ENCODE measurements around the gene GTPBP2.

The GTPBP2 gene, protein sequence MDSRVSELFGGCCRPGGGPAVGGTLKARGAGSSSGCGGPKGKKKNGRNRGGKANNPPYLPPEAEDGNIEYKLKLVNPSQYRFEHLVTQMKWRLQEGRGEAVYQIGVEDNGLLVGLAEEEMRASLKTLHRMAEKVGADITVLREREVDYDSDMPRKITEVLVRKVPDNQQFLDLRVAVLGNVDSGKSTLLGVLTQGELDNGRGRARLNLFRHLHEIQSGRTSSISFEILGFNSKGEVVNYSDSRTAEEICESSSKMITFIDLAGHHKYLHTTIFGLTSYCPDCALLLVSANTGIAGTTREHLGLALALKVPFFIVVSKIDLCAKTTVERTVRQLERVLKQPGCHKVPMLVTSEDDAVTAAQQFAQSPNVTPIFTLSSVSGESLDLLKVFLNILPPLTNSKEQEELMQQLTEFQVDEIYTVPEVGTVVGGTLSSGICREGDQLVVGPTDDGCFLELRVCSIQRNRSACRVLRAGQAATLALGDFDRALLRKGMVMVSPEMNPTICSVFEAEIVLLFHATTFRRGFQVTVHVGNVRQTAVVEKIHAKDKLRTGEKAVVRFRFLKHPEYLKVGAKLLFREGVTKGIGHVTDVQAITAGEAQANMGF

GRCh38 chr6:43629104-43629504, at the start of gene GTPBP2:
Gene GTPBP2 (minus strand): TSS chr6:43629264. CDS start chr6:43629162, 102 bp downstream.
- DNase-seq (ENCODE audit: low read depth in 2 of 2), result peak; percentile 91 to 96

DNA sequence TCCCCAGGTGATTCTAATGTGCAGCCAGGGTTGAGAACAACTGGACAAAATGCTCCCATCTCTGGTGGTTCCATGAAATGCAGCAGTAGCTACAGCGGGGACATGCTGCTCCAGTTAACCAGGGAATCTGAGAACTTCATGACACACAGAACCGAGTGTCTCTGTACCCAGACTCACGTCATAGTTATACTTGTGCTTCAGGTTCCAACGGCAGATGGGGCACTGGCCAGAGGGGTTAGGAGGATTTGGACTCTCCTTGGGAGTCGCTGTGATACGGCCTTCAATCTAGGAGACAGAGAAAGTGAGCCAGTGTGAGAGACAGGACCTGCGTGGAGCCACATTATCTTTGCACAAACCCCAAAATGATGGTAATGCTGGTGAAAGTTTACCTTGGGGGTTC, 49.3 kb upstream of the GTPBP2 start:
- DNase-seq (ENCODE audit: low read depth in 2 of 2), result no peak

- no peak for DNase-seq (ENCODE audit: low read depth in 2 of 2)
These were observed 48.7 kb upstream of the GTPBP2 start for GRCh38 chr6:43677759-43678158.

- DNase-seq (ENCODE audit: low read depth in 2 of 2), result no peak
These were observed 48.0 kb upstream of the GTPBP2 start for GRCh38 chr6:43676962-43677606.

- DNase-seq (ENCODE audit: low read depth in 2 of 2), result no peak
These were observed 45.9 kb upstream of the GTPBP2 start for GRCh38 chr6:43674921-43675320.

DNA sequence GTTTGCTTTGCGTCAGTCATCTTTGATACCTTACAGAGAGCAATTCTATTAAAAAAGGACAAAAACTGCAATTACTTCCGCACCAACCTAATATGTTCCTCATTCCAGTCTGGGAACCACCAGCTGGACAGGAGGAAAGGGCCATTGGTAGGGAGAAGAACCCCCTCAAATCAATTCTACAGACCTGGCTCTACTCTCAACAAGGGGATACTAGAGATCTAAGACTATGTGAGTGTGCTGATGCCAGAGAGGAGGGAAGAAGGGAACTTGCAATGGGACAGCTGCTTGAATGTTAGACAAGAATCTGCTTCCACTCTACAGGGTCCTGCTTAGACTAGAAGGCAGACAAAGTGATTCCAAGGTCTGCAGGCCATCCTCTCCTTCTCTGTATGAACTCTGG, 45.2 kb upstream of the GTPBP2 start:
- DNase-seq (ENCODE audit: low read depth in 2 of 2), result no peak

GRCh38 chr6:43673444-43674084, 44.5 kb upstream of the GTPBP2 start:
- DNase-seq (ENCODE audit: low read depth in 2 of 2), result no peak

DNA sequence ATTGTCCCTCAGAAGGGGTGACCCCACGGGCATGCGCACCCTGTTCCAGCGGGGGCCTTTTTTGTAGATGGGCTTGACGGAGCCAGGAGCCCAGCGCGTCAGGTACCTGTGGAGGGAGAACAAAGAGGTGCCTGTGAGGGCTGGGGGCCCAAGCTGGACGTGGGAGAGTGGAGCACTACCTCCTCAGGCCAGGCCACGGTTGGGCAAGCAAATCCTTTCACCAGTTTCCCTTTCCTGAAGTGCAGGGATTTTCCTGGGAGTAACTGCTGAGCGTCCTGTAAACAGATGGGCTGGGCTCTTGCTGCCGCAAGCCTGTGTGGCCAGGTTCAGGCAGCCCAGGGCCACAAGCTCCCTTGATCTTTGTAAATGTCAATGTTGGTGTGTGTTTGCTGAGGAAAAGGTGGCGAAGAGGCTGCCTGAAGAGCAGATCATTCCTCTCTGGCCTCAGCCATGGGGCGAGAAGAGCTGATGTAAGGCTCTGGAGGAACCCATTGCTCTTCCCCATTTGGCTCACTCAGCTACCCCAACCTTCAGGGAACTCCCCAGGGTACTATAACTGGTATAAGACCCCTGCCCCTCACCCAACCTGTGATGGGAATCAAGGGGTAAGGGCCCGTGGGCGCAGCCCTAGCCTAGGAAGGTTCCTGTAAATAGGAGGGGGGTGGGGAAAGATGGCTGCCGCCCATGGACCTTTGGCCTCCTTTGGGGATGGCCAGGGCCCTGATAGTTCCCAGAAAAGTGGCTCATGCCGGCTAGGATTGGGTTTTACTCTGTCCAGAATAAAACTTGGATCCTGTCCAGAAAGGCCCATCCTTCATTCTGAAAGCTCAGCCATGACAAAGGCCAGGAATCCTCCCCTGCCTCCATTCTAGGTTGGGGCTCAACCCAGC, 43.0 kb upstream of the GTPBP2 start:
- no peak for DNase-seq (ENCODE audit: low read depth in 2 of 2)

GRCh38 chr6:43671011-43671800, 42.1 kb upstream of the GTPBP2 start:
- DNase-seq (ENCODE audit: low read depth in 2 of 2), result no peak

DNA sequence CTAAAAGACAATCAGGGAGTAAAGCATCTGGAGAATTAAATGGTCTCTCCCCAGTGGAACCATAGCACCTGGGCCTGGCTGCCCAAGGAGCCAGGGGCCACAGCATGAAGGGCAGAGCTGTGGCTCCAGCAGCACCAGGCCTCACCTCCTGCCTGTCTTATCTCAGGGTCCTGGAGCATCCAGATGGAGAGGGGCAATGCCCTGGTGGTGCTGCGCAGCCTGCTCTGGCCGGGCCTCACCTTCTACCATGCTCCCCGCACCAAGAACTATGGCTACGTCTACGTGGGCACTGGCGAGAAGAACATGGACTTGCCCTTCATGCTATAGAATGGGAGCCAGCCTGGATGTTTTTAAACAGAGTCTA, 41.5 kb upstream of the GTPBP2 start:
- no peak for DNase-seq (ENCODE audit: low read depth in 2 of 2)

DNA sequence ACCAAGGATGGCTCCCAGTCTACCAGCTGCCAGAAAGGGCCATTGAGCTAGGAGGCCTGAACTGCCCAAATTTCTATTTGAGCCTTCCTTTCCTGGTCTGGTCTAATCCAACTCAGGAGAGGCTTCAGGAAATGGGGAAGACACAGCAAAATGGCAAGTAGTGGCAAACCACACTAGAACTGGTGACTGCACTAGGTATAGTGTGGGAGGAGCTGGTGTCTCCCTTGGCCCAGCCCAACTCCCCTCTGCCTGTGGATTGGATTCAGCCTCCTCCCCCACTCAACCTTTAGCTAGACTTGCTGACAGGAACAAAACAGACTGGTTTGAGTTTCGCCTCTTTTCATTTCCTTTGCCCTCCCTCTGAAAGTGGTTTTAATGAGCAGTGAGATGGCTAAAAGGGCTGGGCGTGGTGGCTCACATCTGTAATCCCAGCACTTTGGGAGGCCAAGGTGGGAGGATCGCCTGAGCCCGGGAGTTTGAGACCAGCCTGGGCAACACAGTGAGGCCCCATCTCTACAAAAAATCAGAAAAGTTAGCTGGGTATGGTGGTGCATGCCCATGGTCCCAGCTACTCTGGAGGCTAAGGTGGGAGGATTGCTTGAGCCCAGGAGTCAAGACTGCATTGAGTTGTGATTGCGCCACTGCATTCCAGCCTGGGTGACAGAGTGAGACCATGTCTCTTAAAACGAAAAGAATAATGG, 41.0 kb upstream of the GTPBP2 start:
- DNase-seq (ENCODE audit: low read depth in 2 of 2), result no peak

- no peak for DNase-seq (ENCODE audit: low read depth in 2 of 2)
These were observed 40.2 kb upstream of the GTPBP2 start for GRCh38 chr6:43669050-43669921.

- DNase-seq (ENCODE audit: low read depth in 2 of 2), result no peak
These were observed 39.3 kb upstream of the GTPBP2 start for GRCh38 chr6:43668151-43669028.

GRCh38 chr6:43667245-43668150, 38.4 kb upstream of the GTPBP2 start:
- peak; percentile 31 to 60 for DNase-seq (ENCODE audit: low read depth in 2 of 2)

DNA sequence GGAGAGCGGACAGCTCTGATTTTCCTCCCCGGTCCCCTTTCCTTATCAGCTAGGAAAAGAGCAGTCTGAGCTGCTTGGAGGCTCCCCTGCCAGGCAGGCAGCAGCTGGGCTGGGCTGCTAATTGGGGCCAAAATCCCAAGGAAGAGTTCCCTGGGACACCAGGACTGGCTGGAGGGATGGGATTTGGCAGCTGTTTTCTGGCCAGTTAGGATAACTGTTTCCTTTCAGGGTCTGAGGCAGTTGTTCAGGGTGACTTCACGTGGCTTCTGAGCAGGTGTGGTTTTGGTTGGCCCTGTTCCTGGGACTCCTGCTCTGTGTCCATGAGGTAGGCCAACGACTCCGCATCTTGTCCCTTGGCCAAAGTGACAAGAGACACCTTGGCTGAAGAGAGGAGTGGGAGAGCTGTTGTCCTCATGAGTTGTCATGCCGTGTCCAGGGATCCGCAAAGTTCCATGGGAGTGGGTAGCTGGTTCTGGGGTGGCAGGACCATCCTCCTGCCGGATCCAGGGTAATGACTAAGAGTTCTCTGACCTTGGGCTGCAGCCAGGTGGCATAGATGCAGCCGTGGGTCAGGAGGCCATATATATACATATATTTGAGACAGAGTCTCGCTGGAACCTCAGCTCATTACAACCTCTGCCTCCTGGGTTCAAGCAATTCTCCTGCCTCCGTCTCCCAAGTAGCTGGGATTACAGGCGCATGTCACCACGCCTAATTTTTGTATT, 37.3 kb upstream of the GTPBP2 start:
- DNase-seq (ENCODE audit: low read depth in 2 of 2), result no peak

- DNase-seq (ENCODE audit: low read depth in 2 of 2), result no peak
These were observed 36.3 kb upstream of the GTPBP2 start for GRCh38 chr6:43665376-43665775.
